ENCODE data around the gene ITIH5. TPM values are rescaled to one million over a fixed set of nuclear protein-coding genes. Genes with fewer than 3 reads are reported as not detected.

The ITIH5 gene
- total and polyA plus RNA-seq, 2 of the 8 experiments (the other 6 are each of a cell fraction or from before 2014, with no cell fraction given) = 5.8 to 7.6 TPM

DNA sequence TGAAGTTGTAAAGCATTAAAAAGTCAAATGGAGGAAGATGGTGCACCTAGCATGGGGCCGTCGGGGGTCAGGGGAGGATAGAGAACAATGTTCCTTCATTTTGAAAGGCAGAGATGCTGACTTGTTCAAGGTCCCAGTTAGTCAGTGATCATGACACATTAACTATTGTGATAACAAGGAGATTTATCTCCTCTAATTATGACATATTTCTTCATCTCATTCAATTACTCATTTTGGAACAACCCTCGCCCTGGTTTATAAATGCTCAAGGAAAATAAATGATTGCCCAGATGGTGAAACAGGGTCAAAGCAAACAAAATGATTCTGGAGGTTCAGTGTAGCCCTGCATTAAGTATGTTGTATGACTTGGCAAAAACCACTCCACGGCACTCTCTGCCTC is 106.2 kb downstream of the ITIH5 start:
- H3K79me1 ChIP-seq (ENCODE audit: low read depth, low read length) = no peaks in the 10 kb centered on the region
- no peak overlapping the region for H4K91ac ChIP-seq (replicated peaks; ENCODE audit: insufficient read length, low read length)
- H2BK15ac ChIP-seq (ENCODE audit: low read length) = no peak overlapping the region
- no peaks in the 10 kb centered on the region for H3K23me2 ChIP-seq (ENCODE audit: low read depth, low read length)
- no peak overlapping the region for H3K18ac ChIP-seq (ENCODE audit: extremely low read depth, low read length)
- no peaks in the 10 kb centered on the region for H3K79me2 ChIP-seq (ENCODE audit: control insufficient read depth in 1 of 2, insufficient read depth in 2 of 2, low read length in 2 of 2)
- ChIA-PET POLR2A (ENCODE audit: partially characterized antibody) (no interaction called here), CTCF (ENCODE audit: partially characterized antibody) (interaction anchor here (0.7 to 1.8 kb wide), 5 partner anchors 8 to 127 kb away, joined by 4 to 7 read pairs (median 4); no protein-coding TSS in a partner anchor)
- H3K14ac ChIP-seq (ENCODE audit: insufficient read length) = no peak overlapping the region
- no peak overlapping the region for H3K56ac ChIP-seq (replicated peaks; ENCODE audit: insufficient read length, low read depth, low read length)
- no peak overlapping the region for H2BK12ac ChIP-seq (ENCODE audit: low read depth, low read length)
- H4K8ac ChIP-seq (ENCODE audit: extremely low read depth, insufficient read depth, low read length) = no peak overlapping the region
- H3K4me3 ChIP-seq (ENCODE audit: extremely low read depth in 1 of 4, insufficient read depth in 2 of 4, low read depth in 3 of 4, low read length in 4 of 4) = no peak overlapping the region
- H3K27ac ChIP-seq (ENCODE audit: low read depth, low read length) = no peak overlapping the region
- DNase-seq (ENCODE audit: low read depth in 1 of 2, low spot score in 2 of 2) = no peak
- H2BK20ac ChIP-seq (ENCODE audit: low read length) = no peak overlapping the region
- H3K4me1 ChIP-seq (replicated peaks in 1 of 4; ENCODE audit: control insufficient read depth in 3 of 4, insufficient read depth in 4 of 4, low read length in 3 of 4) = peaks cover 0 to 16% (median 5%) of the 10 kb centered on the region in 4 experiments; a peak in 5 of 7 replicates
- no peak overlapping the region for H2BK120ac ChIP-seq (replicated peaks; ENCODE audit: low read depth, low read length)
- H2AFZ ChIP-seq (ENCODE audit: low read length) = no peak overlapping the region
- no peak overlapping the region for H3K9ac ChIP-seq (replicated peaks in 1 of 4; ENCODE audit: extremely low read depth in 1 of 4, low read depth in 3 of 4, low read length in 3 of 4)
- WGBS, 2 experiments (ENCODE audit: extremely low coverage in 1 of 2, insufficient coverage in 1 of 2, insufficient read length in 1 of 2, insufficient replicate concordance in 2 of 2, low coverage in 1 of 2, low lambda C conversion rate in 2 of 2, missing lambda C conversion rate in 1 of 2) = 62% methylated on average over 4 of the region's 4 CpGs; no CpG with 5 or more reads in 1 of the 2 experiments
- no peak overlapping the region for H2BK5ac ChIP-seq (ENCODE audit: low read depth, low read length)
- H3K27me3 ChIP-seq (replicated peaks in 1 of 4; ENCODE audit: control insufficient read depth in 3 of 4, extremely low read depth in 1 of 4, insufficient read depth in 3 of 4, low read length in 3 of 4) = no peaks in the 10 kb centered on the region
- H3K4ac ChIP-seq (replicated peaks; ENCODE audit: insufficient read length, low read depth, low read length) = no peak overlapping the region
- H4K5ac ChIP-seq (ENCODE audit: insufficient read length, low read depth, low read length) = no peak overlapping the region
- no peaks in the 10 kb centered on the region for H3K9me3 ChIP-seq (ENCODE audit: insufficient read depth in 2 of 2, low read depth in 1 of 2, low read length in 1 of 2)
- H3K4me2 ChIP-seq (ENCODE audit: insufficient read depth in 1 of 2, low read depth in 2 of 2, low read length in 2 of 2) = no peak overlapping the region
- no peaks in the 10 kb centered on the region for H4K20me1 ChIP-seq (replicated peaks in 1 of 2; ENCODE audit: control insufficient read depth in 1 of 2, insufficient read depth in 2 of 2, low read length in 2 of 2)
- no peak for FAIRE-seq
- H3K23ac ChIP-seq (ENCODE audit: insufficient read length) = no peak overlapping the region
- H3K36me3 ChIP-seq (ENCODE audit: control insufficient read depth in 2 of 4, insufficient read depth in 4 of 4, low read length in 3 of 4) = no peaks in the 10 kb centered on the region
- H2AK5ac ChIP-seq (ENCODE audit: low read depth, low read length) = no peak overlapping the region
- TF ChIP-seq KDM5A (IDR thresholded peaks at IDR 0.05; ENCODE audit: low read length) (no peak), NRF1 (IDR thresholded peaks at IDR 0.05; ENCODE audit: low read depth, low read length) (no peak), EP300 (IDR thresholded peaks at IDR 0.05; ENCODE audit: borderline replicate concordance in 1 of 2, low read depth in 2 of 2, low read length in 2 of 2) (no peak), HDAC6 (IDR thresholded peaks at IDR 0.05; ENCODE audit: low read depth, low read length) (no peak), PHF8 (conservative IDR thresholded peaks at IDR 0.05; ENCODE audit: low read depth, low read length) (no peak), JUND (IDR thresholded peaks at IDR 0.05; ENCODE audit: low read length) (no peak), RNF2 (IDR thresholded peaks at IDR 0.05; ENCODE audit: borderline replicate concordance, low read depth, low read length, missing control alignments, poor library complexity, severe bottlenecking) (no peak), GABPA (IDR thresholded peaks at IDR 0.05; ENCODE audit: borderline replicate concordance, insufficient read depth, low read length) (no peak), CREB1 (IDR thresholded peaks at IDR 0.05) (no peak), KDM4A (IDR thresholded peaks at IDR 0.05; ENCODE audit: low read depth, low read length, severe bottlenecking) (no peak), BACH1 (IDR thresholded peaks at IDR 0.05; ENCODE audit: low read length) (no peak), KDM1A (IDR thresholded peaks at IDR 0.05; ENCODE audit: borderline replicate concordance, low read length) (no peak), RBBP5 (IDR thresholded peaks at IDR 0.05; ENCODE audit: borderline replicate concordance, low read depth, low read length) (no peak)
- TF ChIP-seq, protein P1, sequence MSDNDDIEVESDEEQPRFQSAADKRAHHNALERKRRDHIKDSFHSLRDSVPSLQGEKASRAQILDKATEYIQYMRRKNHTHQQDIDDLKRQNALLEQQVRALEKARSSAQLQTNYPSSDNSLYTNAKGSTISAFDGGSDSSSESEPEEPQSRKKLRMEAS (IDR thresholded peaks at IDR 0.05) = no peak

Measured in H1 (cell line).